Activated T-helper 1 cell treated with Interleukin-2 at 50 U/mL for 16 hours (primary cell): ENCODE results near the gene HEATR5A.
"Not testable (repeated sequence)": the region's sequence is repeated elsewhere in the genome, so short reads cannot be mapped to it uniquely, and the experiment has no call there.

Experiments
- DNase-seq: peaks from one replicate; pipeline ENCODE4 v3.0.0-alpha.2; 2020; ENCODE audit warnings: low read depth

HEATR5A gene

GRCh38 chr14:31420319-31421111, at the start of gene HEATR5A:
Gene HEATR5A, minus strand, starts transcription at chr14:31420550. Its CDS starts 17,575 bp downstream, at chr14:31402975.
- DNase-seq = peak; percentile 88

GRCh38 chr14:31466554-31466953, 46.2 kb upstream of the HEATR5A start:
- DNase-seq = no peak

GRCh38 chr14:31465111-31465510, 44.8 kb upstream of the HEATR5A start:
- no peak for DNase-seq

- not testable (repeated sequence) for DNase-seq
Observed at GRCh38 chr14:31462450-31462849, 42.1 kb upstream of the HEATR5A start.

GRCh38 chr14:31461545-31461944, 41.2 kb upstream of the HEATR5A start:
- DNase-seq = no peak

- DNase-seq = no peak
Observed at GRCh38 chr14:31457665-31458659, 37.6 kb upstream of the HEATR5A start.

- DNase-seq = peak; percentile 88
Observed at GRCh38 chr14:31456841-31457664, 36.7 kb upstream of the HEATR5A start, which contains the start of gene DTD2. Gene DTD2, minus strand, starts transcription at chr14:31457506. Its CDS starts 113 bp downstream, at chr14:31457393.

- no peak for DNase-seq
Observed at GRCh38 chr14:31449971-31450610, 29.7 kb upstream of the HEATR5A start.

- DNase-seq = no peak
Observed at GRCh38 chr14:31449136-31449535, 28.8 kb upstream of the HEATR5A start.

- no peak for DNase-seq
Observed at GRCh38 chr14:31445703-31446102, 25.4 kb upstream of the HEATR5A start.

GRCh38 chr14:31442284-31442683, 21.9 kb upstream of the HEATR5A start:
- no peak for DNase-seq

- DNase-seq = no peak
Observed at GRCh38 chr14:31441273-31442111, 21.1 kb upstream of the HEATR5A start.

- DNase-seq = no peak
Observed at GRCh38 chr14:31440280-31440679, 19.9 kb upstream of the HEATR5A start.

- DNase-seq = no peak
Observed at GRCh38 chr14:31439561-31439960, 19.2 kb upstream of the HEATR5A start.

- DNase-seq = not testable (repeated sequence)
Observed at GRCh38 chr14:31437045-31437691, 16.8 kb upstream of the HEATR5A start.

- DNase-seq = no peak
Observed at GRCh38 chr14:31435276-31435675, 14.9 kb upstream of the HEATR5A start.

- no peak for DNase-seq
Observed at GRCh38 chr14:31430634-31431264, 10.4 kb upstream of the HEATR5A start.

- no peak for DNase-seq
Observed at GRCh38 chr14:31429791-31430190, 9.4 kb upstream of the HEATR5A start.

GRCh38 chr14:31428011-31428410, 7.7 kb upstream of the HEATR5A start:
- no peak for DNase-seq
